Dermis blood vessel endothelial cell (primary cell): Measurements from ENCODE around the gene LRRC4. TPM values are rescaled to one million over a fixed set of nuclear protein-coding genes. Genes with fewer than 3 reads are reported as not detected.

Experiments used
- DNase-seq: peaks from one replicate; pipeline ENCODE4 v3.0.0; 2010
- total RNA-seq: library from RNA; depleted of rRNA; stranded (reverse); fragments of >200 nt; gene quantifications from 2 replicates; pipeline ENCODE4 v1.2.3, GENCODE V29; 2014

LRRC4 gene
- total RNA-seq, 1 donor from 2014 or later: 1.0 TPM

GRCh38 chr7:128004623-128005022 is 26.6 kb downstream of the LRRC4 start:
- DNase-seq: no peak

- DNase-seq: no peak
Measured at GRCh38 chr7:128003787-128004186, 27.4 kb downstream of the LRRC4 start.

- DNase-seq: no peak
Measured at GRCh38 chr7:128003167-128003566, 28.1 kb downstream of the LRRC4 start.

DNA sequence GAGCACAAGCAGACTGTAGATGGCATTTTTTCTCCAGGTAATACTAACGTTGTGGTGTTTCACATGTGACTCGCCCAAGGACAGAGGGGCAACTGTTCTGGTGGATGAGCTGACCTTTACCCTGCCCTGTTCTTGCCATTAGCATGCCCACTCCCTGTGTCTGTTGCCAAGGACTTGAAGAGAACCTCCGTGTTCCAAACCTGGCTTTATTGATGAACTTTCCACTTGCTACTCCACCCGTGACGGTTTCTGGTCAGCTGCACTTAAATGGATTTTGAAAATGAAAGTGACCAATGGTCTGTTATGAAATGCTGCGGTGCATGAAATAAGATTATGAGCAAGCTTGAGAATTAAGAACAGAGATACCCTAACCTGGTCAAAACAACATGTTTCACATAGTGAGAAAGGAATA is 30.4 kb downstream of the LRRC4 start:
- no peak for DNase-seq

- no peak for DNase-seq
Measured at GRCh38 chr7:128000048-128000447, 31.2 kb downstream of the LRRC4 start.

DNA sequence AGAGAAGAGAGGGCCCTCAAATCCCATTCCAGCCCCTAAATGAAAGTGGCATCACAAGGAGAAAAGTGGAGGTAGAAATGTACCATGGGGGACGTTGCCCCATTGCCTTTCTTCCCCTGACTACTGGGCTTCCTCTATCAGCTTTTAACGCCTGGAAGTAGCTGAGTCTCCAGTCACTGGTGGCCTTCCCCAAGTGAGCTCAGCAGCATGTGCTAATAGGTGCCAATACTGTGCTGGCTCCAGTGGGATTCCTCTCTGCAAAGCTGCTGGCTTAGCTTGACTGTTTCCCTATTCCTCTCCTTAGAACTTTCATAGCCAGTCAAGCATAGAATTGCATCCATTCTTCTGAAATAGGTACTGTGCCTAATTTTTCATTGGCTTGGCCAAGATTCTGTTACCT is 32.6 kb downstream of the LRRC4 start:
- DNase-seq: no peak

DNA sequence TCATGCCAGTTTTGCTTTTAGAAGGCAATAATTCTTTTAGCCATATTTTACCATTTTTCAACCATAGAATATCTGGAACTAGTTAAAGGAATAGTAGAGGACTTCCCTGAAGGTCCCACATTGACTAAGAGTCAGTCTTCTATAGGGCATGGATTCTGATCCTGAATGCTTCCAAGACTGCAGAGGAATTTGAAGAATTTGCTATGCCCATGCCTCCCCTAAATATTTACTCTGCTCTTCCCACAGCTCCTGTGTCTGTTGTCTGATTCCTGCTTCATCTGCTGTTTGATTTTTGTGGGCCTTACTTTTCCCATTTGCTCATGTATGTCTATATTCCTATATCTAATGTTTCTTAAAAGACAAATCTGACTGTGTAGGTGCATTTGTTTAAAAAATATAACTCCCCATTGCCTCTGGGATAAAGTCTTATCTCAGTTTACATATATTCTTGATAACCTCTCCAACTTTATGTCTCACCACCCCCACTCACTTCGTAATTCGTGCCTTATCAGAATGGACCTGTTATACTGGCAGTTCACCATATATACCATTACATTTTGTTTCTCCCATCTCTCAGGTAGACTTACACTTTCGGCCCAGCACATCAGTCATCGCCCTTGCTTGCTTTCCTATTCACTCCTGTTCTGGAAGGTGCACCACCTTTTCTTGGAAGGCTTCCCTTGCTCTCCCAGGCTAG is 33.9 kb downstream of the LRRC4 start:
- no peak for DNase-seq

DNA sequence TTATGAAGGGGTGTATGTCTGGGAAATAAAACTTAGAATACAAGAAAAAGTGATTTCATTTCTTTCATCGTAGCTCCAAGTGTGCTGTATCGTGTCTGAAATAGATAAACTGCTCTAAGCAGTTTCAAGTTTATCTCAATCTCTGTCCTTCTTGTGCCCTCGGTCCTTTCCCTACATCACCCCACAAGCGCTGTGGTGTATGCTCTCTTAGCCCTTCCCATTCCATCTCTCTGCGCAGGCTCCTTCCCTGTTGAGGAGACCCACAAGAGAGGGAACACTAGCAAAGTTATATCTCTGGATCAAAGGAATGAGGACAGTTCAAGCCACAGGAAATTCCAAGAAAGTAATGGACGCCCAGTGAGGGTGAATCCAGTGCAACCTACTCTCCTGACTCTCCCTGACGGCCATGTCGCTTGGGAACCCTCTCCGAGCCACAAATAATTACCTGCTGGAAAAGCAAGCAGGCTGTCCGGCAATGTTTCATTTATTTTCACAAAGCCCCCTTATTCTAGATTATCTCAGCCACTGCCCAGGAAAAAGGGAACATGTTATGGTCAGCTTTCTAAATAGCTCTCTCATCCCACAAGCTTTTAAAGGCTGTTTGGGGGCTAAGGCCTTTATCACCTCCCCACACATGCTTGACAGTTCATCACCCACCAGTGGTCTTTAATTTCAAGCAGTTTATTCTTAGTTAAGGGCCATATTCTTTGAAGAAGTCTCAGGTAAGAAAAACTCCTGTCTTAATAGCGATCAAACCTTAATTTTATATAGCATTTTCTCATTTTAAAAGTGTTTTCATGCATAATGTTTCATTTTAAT is 34.8 kb downstream of the LRRC4 start:
- DNase-seq: no peak

DNA sequence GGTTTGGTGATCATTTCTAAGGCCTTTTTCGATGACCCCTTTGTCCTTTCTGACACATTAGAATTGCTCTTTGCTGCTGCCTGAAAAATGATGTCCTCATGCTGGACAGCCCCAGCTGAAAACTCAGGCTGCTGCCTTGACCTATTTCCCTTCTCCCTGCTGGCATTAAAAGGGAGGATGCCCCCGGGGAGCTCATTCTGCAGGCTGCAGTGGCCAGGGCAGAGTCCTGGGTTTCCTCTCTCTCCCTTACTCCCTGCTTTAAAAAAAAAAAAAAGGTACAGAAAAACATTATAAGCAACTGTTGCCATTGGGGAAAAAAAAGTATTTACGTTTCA is 35.4 kb downstream of the LRRC4 start:
- no peak for DNase-seq

GRCh38 chr7:127995156-127995880 is 35.9 kb downstream of the LRRC4 start:
- DNase-seq: no peak

DNA sequence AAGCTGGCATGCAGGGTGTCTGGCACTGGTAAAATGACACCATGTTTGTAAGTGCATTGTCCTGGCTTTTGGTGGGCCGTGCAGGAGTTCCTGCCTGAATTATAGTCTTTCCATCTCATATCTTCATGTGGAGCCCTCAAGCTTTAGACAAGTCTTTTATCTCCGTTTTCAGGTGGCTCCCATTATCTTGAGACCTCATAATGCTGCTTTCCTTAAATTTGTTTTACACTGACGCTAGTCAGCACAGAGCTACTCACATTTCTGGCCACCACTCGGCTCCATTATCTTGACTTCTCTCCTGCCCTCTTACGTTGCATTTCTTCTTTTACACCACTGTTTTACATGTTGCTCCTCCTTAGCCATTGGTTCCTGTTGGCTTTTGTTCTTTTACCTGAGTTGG is 37.2 kb downstream of the LRRC4 start:
- no peak for DNase-seq

DNA sequence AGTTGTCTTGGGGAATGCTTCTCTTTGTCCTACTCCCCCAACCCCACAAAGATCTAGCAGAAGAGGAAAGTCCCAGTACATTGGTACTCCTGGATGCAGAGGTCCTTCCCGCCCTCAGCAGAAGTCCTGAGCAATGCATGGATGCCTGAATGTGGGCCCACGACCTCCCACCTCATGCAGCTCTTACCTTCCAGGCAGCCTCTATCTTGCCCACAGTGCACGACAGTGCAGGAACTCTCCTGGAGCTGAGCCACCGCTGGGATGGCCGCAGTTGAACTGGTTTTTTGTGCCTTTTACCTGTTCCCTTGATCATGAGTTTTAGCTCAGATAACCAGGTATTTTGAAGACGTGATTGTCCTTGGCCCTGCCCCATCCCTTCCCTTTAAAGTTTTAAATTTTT is 37.9 kb downstream of the LRRC4 start:
- no peak for DNase-seq

- no peak for DNase-seq
Measured at GRCh38 chr7:127988751-127989150, 42.5 kb downstream of the LRRC4 start.

DNA sequence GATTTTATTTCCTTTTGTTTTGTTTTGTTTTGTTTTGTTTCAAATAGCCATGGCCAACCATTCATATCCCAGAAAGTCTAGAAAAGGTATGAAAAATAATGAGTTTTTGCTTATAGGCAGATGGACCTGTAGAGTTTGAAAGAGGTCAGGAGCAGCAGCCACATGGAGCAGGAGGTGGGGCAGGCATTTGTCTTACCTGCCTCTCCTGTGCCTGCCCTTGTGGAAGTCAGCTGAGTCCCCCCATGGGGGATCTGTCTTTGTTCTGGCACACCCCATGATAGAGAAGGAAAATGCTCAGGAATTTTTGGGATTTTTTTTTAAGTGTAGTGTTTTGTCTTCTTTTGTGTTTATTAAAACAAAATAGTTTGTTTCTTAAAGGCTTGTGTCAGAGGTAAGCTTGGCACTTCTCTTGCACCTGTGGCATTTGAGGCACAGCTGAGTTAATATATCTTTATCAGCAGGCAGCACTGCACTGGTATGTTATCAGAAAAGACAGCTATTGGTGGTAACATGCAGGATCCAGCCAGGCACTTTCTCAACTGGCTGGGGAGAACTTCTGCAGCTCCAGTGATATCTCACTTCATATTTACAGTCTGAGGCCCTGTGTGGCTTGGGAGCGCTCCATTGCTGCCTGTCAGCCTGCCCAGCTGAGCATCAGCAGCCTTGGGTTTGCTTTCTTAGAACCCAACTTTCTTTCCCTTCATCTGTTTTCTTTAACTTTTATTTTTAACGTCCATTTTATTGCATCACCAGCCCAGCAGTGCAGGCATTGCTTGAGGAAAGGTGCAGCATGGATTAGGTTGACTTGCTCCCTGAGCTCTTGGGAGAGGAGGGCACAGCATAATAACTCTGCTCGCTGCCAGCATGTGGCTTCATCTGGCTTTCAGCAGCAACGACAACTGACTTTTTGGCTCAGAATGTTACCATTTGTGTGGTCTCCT is 44.4 kb downstream of the LRRC4 start:
- no peak for DNase-seq

GRCh38 chr7:127983804-127984332 is 47.4 kb downstream of the LRRC4 start:
- peak; percentile 43 for DNase-seq

- DNase-seq: no peak
Measured at GRCh38 chr7:127981965-127982364, 49.3 kb downstream of the LRRC4 start.

GRCh38 chr7:127980901-127981300 is 50.3 kb downstream of the LRRC4 start:
- DNase-seq: no peak

GRCh38 chr7:127979728-127980126 is 51.5 kb downstream of the LRRC4 start:
- no peak for DNase-seq

DNA sequence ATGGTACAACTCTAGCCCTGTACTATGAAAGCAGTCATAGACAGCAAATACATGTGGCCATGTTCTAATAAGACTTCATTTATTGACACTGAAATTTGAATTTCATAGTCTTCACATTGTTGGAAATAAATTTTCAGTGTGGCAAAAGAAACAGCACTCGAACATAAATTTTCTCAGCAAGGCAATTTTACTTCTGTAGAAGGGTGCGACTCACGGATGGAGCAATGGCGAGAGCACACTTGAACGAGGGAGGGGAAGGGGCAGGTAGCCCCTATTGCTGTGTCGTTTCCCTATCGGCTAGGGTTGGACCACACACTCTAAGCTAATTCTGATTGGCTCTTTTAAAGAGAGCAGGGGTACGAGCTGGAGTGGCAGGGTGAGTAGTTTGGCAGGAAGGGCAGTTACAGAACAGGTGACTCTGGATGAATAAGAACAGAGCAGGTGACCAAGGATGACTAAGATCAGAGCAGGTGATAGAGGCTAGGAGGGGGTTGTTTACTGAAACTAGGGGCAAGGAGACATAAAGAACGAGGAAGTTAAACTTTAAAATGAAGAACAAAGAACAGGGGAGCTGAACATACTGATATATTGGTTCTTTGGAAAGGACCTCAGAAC is 52.0 kb downstream of the LRRC4 start:
- no peak for DNase-seq

GRCh38 chr7:127978421-127978820 is 52.8 kb downstream of the LRRC4 start:
- DNase-seq: no peak
